CD4-positive, CD25-positive, alpha-beta regulatory T cell (primary cell): ENCODE results near the gene HLA-DMA. TPM values are rescaled to one million over a fixed set of nuclear protein-coding genes. Genes with fewer than 3 reads are reported as not detected.

ENCODE experiments used
- ATAC-seq, 2 donors: fragments of 150-1000 bp; cut with Tn5 transposase; one replicate each; pipeline ENCODE4 v1.10.0; 2021; ENCODE audit warnings: low read depth in 2 of 2, moderate number of reproducible peaks in 2 of 2, moderate library complexity in 1 of 2
- DNase-seq, 3 donors: peaks; one replicate each; pipeline versions ENCODE4 v3.0.0 to v3.0.0-alpha.2; 2012 to 2022; ENCODE audit warnings: mixed read lengths in 1 of 3
- H3K27ac ChIP-seq: one replicate; pipeline ENCODE4 v1.7.0; 2013; ENCODE audit warnings: mild to moderate bottlenecking, low read length; ENCODE audit not compliant: insufficient read depth, poor library complexity, severe bottlenecking
- H3K27me3 ChIP-seq: one replicate; pipeline ENCODE4 v1.7.0; 2013; ENCODE audit warnings: low read length; ENCODE audit not compliant: control insufficient read depth, insufficient read depth
- H3K36me3 ChIP-seq: one replicate; pipeline ENCODE4 v1.7.0; 2013; ENCODE audit warnings: mild to moderate bottlenecking, low read length, moderate library complexity; ENCODE audit not compliant: control insufficient read depth, insufficient read depth
- H3K4me1 ChIP-seq: 2 replicates; pipeline ENCODE4 v1.7.0; 2013; ENCODE audit warnings: mild to moderate bottlenecking, low read length; ENCODE audit not compliant: insufficient read depth, control insufficient read depth, poor library complexity, severe bottlenecking
- H3K4me3 ChIP-seq: one replicate; pipeline ENCODE4 v1.7.0; 2013; ENCODE audit warnings: low read depth, mild to moderate bottlenecking, low read length, moderate library complexity
- H3K9me3 ChIP-seq, 2 experiments: 1 replicate in 1 of 2; 2 replicates in 1 of 2; pipeline ENCODE4 v1.7.0; 2013; ENCODE audit warnings: low read length in 2 of 2, mild to moderate bottlenecking in 1 of 2, moderate library complexity in 1 of 2; ENCODE audit not compliant: control insufficient read depth in 2 of 2
- H3K27ac Mint-ChIP-seq, 3 donors: one replicate each; pipeline ENCODE4 v1.8.0; 2020 to 2022; ENCODE audit warnings: mild to moderate bottlenecking in 3 of 3, mixed read lengths in 3 of 3, moderate library complexity in 2 of 3
- H3K27me3 Mint-ChIP-seq: one replicate; pipeline ENCODE4 v1.8.0; 2022; ENCODE audit warnings: mild to moderate bottlenecking, mixed read lengths
- H3K36me3 Mint-ChIP-seq: one replicate; pipeline ENCODE4 v1.8.0; 2020; ENCODE audit warnings: mixed read lengths
- H3K4me1 Mint-ChIP-seq, 4 donors: one replicate each; pipeline ENCODE4 v1.8.0; 2020 to 2022; ENCODE audit warnings: mixed read lengths in 4 of 4, mild to moderate bottlenecking in 1 of 4
- H3K4me3 Mint-ChIP-seq, 4 donors: one replicate each; pipeline ENCODE4 v1.8.0; 2020 to 2022; ENCODE audit warnings: mild to moderate bottlenecking in 4 of 4, mixed read lengths in 4 of 4, moderate library complexity in 3 of 4
- H3K9me3 Mint-ChIP-seq, 7 donors: one replicate each; pipeline ENCODE4 v1.8.0; 2020 to 2022; ENCODE audit warnings: mixed read lengths in 7 of 7, mild to moderate bottlenecking in 3 of 7, moderate library complexity in 2 of 7
- polyA plus RNA-seq, 4 donors: library from polyadenylated mRNA; unstranded; fragments of 300-500 nt; fragmentation: Illumina TruSeq; gene quantifications; one replicate each; pipeline ENCODE4 v1.2.3, GENCODE V29; 2021
- total RNA-seq: library from RNA; stranded (reverse); gene quantifications from one replicate; pipeline ENCODE4 v1.2.3, GENCODE V29; 2022

Gene HLA-DMA
- total and polyA plus RNA-seq, 5 donors from 2014 or later: 32.3 to 89.3 (median 56.5) TPM

GRCh38 chr6:32941214-32941768, 11.6 kb downstream of the HLA-DMA start:
- Mint-ChIP-seq H3K27ac (peak overlapping the region; percentile 92 to 96 (median 95)), H3K27me3 (no peaks in the 10 kb centered on the region), H3K4me3 (peak overlapping the region; percentile 86 to 94 (median 94)), H3K36me3 (peaks cover 12% of the 10 kb centered on the region), H3K4me1 (peaks cover 18 to 63% (median 52%) of the 10 kb centered on the region in 4 donors), H3K9me3 (no peaks in the 10 kb centered on the region)
- Histone ChIP-seq H3K4me1 (peaks cover 60% of the 10 kb centered on the region), H3K36me3 (no peaks in the 10 kb centered on the region), H3K27me3 (no peaks in the 10 kb centered on the region), H3K27ac (peak overlapping the region; percentile 89), H3K9me3 (no peaks in the 10 kb centered on the region), H3K4me3 (peak overlapping the region; percentile 92)
- peak; percentile 73 to 76 for ATAC-seq
- DNase-seq: peak; percentile 11 to 83 (median 56)

GRCh38 chr6:32940656-32941213, 12.2 kb downstream of the HLA-DMA start, which contains the start of gene HLA-DMB:
HLA-DMB (minus strand) TSS chr6:32941028; CDS start chr6:32940807, 221 bp downstream.
- DNase-seq: peak; percentile 59 to 89 (median 75)
- no peaks in the 10 kb centered on the region for H3K27me3 ChIP-seq
- no peaks in the 10 kb centered on the region for H3K9me3 Mint-ChIP-seq
- H3K27ac Mint-ChIP-seq: peak within 1 kb of the TSS; percentile 92 to 96 (median 95)
- no peaks in the 10 kb centered on the region for H3K27me3 Mint-ChIP-seq
- no peaks in the 10 kb centered on the region for H3K36me3 ChIP-seq
- peak within 1 kb of the TSS; percentile 92 for H3K4me3 ChIP-seq
- H3K4me1 Mint-ChIP-seq: peaks cover 17 to 62% (median 51%) of the 10 kb centered on the region in 4 donors
- peaks cover 16% of the 10 kb centered on the region for H3K36me3 Mint-ChIP-seq
- H3K4me1 ChIP-seq: peaks cover 60% of the 10 kb centered on the region
- ATAC-seq: peak; percentile 80 to 83
- peak within 1 kb of the TSS; percentile 86 to 94 (median 94) for H3K4me3 Mint-ChIP-seq
- no peaks in the 10 kb centered on the region for H3K9me3 ChIP-seq
- H3K27ac ChIP-seq: peak within 1 kb of the TSS; percentile 89

DNA sequence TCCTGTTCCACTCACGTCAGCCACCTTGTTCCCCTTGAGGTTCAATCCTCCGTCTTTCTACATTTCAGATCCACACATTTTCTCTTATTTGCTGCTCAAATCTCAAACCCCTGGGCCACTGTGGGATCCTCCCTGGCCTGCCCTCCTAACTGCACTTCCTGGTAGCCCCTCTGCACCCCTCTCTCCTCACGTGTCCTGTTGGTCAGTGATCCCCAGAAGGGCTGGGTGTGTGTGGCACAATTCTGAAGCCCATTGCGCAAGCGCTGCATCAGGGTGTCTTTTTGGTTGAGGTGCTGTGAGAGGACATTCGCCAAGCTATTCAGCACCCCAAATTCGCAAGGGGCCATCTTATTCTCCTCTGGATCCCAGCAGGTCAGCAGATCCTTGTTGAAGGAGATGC, 14.4 kb downstream of the HLA-DMA start:
- Histone ChIP-seq H3K9me3 (no peaks in the 10 kb centered on the region), H3K27ac (no peak overlapping the region), H3K36me3 (no peaks in the 10 kb centered on the region), H3K4me3 (no peak overlapping the region), H3K27me3 (no peaks in the 10 kb centered on the region), H3K4me1 (peaks cover 42% of the 10 kb centered on the region)
- ATAC-seq: no peak
- H3K27ac Mint-ChIP-seq: no peak overlapping the region
- no peak for DNase-seq
- H3K27me3 Mint-ChIP-seq: no peaks in the 10 kb centered on the region
- H3K4me1 Mint-ChIP-seq: peaks cover 14 to 43% (median 37%) of the 10 kb centered on the region in 4 donors
- no peaks in the 10 kb centered on the region for H3K9me3 Mint-ChIP-seq
- H3K4me3 Mint-ChIP-seq: no peak overlapping the region
- peaks cover 17% of the 10 kb centered on the region for H3K36me3 Mint-ChIP-seq

GRCh38 chr6:32937230-32937633, 15.7 kb downstream of the HLA-DMA start:
- Histone ChIP-seq H3K4me3 (no peak overlapping the region), H3K27me3 (no peaks in the 10 kb centered on the region), H3K9me3 (no peaks in the 10 kb centered on the region), H3K36me3 (no peaks in the 10 kb centered on the region), H3K4me1 (peaks cover 31% of the 10 kb centered on the region), H3K27ac (no peak overlapping the region)
- Mint-ChIP-seq H3K27me3 (no peaks in the 10 kb centered on the region), H3K9me3 (peaks cover 0 to 1% (median 0%) of the 10 kb centered on the region in 7 donors), H3K36me3 (peaks cover 17% of the 10 kb centered on the region), H3K27ac (no peak overlapping the region), H3K4me3 (no peak overlapping the region), H3K4me1 (peaks cover 12 to 33% (median 30%) of the 10 kb centered on the region in 4 donors)
- no peak for DNase-seq
- ATAC-seq: no peak

DNA sequence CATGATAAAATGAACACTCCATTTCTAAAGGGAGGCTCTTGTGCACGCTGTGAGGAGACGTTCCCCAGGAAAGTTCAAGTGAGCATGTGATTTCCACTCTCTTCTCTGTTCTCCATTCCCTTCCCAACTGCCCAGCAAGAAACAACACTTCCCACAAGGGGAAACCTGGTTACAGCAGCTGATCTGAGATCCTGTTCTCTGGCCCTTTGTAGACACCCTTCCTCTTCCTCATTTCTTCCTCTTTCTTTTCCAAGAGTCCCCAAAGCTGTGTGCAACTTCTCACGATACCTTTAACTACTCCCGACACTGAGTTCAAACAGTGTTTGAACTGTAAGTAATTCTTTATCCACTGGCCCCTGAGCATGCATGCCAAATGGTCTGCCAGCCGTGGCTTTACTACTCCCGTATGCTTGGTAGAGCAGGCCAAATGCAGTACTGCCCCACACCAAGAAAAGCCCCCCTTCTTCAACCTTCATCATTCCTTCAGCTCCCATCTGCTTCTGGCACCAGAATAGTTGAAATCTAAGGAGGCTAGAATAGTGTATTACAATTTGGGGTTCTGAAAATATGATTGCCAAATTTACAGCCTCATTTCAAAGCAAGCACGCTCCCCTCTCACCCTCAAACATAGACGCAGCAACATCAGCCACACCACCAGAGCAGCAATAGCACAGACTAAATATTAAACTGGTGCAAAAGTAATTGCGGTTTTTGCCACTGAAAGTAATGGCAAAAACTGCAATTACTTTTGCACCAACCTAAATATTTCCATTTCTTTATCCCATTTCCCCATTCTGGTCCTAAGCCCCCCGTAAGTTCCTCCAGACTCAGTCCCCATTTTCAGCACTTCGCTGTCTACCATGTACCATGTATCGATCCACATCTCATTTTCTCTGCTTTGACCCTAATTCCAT, 16.4 kb downstream of the HLA-DMA start:
- Histone ChIP-seq H3K27me3 (no peaks in the 10 kb centered on the region), H3K9me3 (no peaks in the 10 kb centered on the region), H3K36me3 (no peaks in the 10 kb centered on the region), H3K4me3 (no peak overlapping the region), H3K27ac (no peak overlapping the region), H3K4me1 (peaks cover 23% of the 10 kb centered on the region)
- Mint-ChIP-seq H3K36me3 (peaks cover 17% of the 10 kb centered on the region), H3K27ac (peak overlapping the region in 2 of 3 donors; percentile 39 to 82), H3K9me3 (peaks cover 0 to 1% (median 0%) of the 10 kb centered on the region in 7 donors), H3K4me1 (peaks cover 6 to 26% (median 24%) of the 10 kb centered on the region in 4 donors), H3K4me3 (no peak overlapping the region), H3K27me3 (no peaks in the 10 kb centered on the region)
- ATAC-seq (no peak), DNase-seq (no peak)

GRCh38 chr6:32935551-32936238, 17.2 kb downstream of the HLA-DMA start:
- no peaks in the 10 kb centered on the region for H3K27me3 Mint-ChIP-seq
- Histone ChIP-seq H3K27me3 (no peaks in the 10 kb centered on the region), H3K4me1 (peaks cover 15% of the 10 kb centered on the region), H3K27ac (no peak overlapping the region), H3K4me3 (no peak overlapping the region), H3K36me3 (no peaks in the 10 kb centered on the region), H3K9me3 (no peaks in the 10 kb centered on the region)
- peaks cover 17% of the 10 kb centered on the region for H3K36me3 Mint-ChIP-seq
- peak overlapping the region in 2 of 3 donors; percentile 39 to 78 for H3K27ac Mint-ChIP-seq
- peaks cover 0 to 1% (median 0%) of the 10 kb centered on the region in 7 donors for H3K9me3 Mint-ChIP-seq
- peaks cover 0 to 22% (median 19%) of the 10 kb centered on the region in 4 donors for H3K4me1 Mint-ChIP-seq
- DNase-seq (no peak), ATAC-seq (no peak)
- peak overlapping the region in 1 of 4 donors; percentile 37 for H3K4me3 Mint-ChIP-seq

- peak overlapping the region in 2 of 3 donors; percentile 33 to 50 for H3K27ac Mint-ChIP-seq
- H3K9me3 Mint-ChIP-seq: peaks cover 0 to 1% (median 0%) of the 10 kb centered on the region in 7 donors
- H3K4me3 Mint-ChIP-seq: no peak overlapping the region
- no peaks in the 10 kb centered on the region for H3K27me3 Mint-ChIP-seq
- Histone ChIP-seq H3K9me3 (no peaks in the 10 kb centered on the region), H3K27me3 (no peaks in the 10 kb centered on the region), H3K36me3 (no peaks in the 10 kb centered on the region), H3K27ac (no peak overlapping the region), H3K4me3 (no peak overlapping the region), H3K4me1 (peaks cover 4% of the 10 kb centered on the region)
- H3K36me3 Mint-ChIP-seq: peaks cover 17% of the 10 kb centered on the region
- DNase-seq (peak; percentile 63 to 79 (median 64)), ATAC-seq (peak in 1 of 2 donors; percentile 39)
- H3K4me1 Mint-ChIP-seq: peaks cover 0 to 25% (median 13%) of the 10 kb centered on the region in 4 donors
Measured at GRCh38 chr6:32933661-32934085, 19.2 kb downstream of the HLA-DMA start.
